ENCODE measurements around the gene AGPAT4. TPM values are rescaled to one million over a fixed set of nuclear protein-coding genes. Genes with fewer than 3 reads are reported as not detected.

Gene AGPAT4
- total and polyA plus RNA-seq, 2 donors (not counting 1 experiment from before 2014, with no cell fraction given): 4.4 to 6.1 TPM

DNA sequence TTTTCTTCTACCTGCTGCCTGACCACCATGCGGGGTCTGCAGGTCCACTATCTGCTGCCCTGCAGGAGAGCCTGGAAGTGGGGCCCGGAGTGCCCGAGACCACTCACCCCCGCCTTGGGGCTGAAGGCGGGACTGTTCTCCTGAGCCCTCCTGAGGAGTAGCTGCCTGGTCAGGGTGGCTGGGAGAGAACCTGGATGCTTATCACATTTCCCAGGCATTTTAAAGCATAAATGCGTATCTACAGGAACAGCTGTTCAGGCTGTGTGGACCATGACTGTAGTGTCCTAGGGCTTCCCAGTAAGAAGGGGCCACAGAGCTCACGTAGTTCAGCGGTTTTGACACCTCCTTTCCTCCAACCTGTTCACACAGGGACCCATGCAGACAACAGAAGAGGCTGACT, 123.3 kb downstream of the AGPAT4 start:
- Histone ChIP-seq H4K20me1 (ENCODE audit: control insufficient read depth, insufficient read depth, low read length, poor library complexity, severe bottlenecking) (no peaks in the 10 kb centered on the region), H3K4me1 (ENCODE audit: control insufficient read depth in 2 of 2, insufficient read depth in 2 of 2, low read length in 2 of 2) (no peaks in the 10 kb centered on the region), H3K27ac (ENCODE audit: low read length in 2 of 2) (no peak overlapping the region), H3K4me2 (replicated peaks; ENCODE audit: low read depth, low read length, poor library complexity, severe bottlenecking) (no peak overlapping the region), H3K27me3 (replicated peaks in 1 of 4; ENCODE audit: control extremely low read depth in 1 of 4, control insufficient read depth in 3 of 4, insufficient read depth in 4 of 4, low read length in 3 of 4) (no peaks in the 10 kb centered on the region), H3K9ac (ENCODE audit: low read length) (no peak overlapping the region), H3K36me3 (replicated peaks in 1 of 2; ENCODE audit: control extremely low read depth in 1 of 2, control insufficient read depth in 1 of 2, extremely low read depth in 1 of 2, insufficient read depth in 2 of 2, low read length in 1 of 2) (no peaks in the 10 kb centered on the region), H3K79me2 (ENCODE audit: control insufficient read depth, insufficient read depth, low read length) (no peaks in the 10 kb centered on the region), H2AFZ (ENCODE audit: insufficient read depth, low read depth, low read length, poor library complexity, severe bottlenecking) (no peak overlapping the region), H3K9me3 (ENCODE audit: control extremely low read depth in 1 of 3, control insufficient read depth in 2 of 3, insufficient read depth in 1 of 3, low read length in 2 of 3) (no peaks in the 10 kb centered on the region), H3K4me3 (ENCODE audit: control extremely low read depth in 1 of 5, extremely low read depth in 1 of 5, insufficient read depth in 1 of 5, low read depth in 2 of 5, low read length in 4 of 5) (no peak overlapping the region)
- no peak for TF ChIP-seq EZH2 (IDR thresholded peaks at IDR 0.05; ENCODE audit: borderline replicate concordance, insufficient read depth, low read depth, low read length, poor library complexity, severe bottlenecking)
- TF ChIP-seq, protein P1, sequence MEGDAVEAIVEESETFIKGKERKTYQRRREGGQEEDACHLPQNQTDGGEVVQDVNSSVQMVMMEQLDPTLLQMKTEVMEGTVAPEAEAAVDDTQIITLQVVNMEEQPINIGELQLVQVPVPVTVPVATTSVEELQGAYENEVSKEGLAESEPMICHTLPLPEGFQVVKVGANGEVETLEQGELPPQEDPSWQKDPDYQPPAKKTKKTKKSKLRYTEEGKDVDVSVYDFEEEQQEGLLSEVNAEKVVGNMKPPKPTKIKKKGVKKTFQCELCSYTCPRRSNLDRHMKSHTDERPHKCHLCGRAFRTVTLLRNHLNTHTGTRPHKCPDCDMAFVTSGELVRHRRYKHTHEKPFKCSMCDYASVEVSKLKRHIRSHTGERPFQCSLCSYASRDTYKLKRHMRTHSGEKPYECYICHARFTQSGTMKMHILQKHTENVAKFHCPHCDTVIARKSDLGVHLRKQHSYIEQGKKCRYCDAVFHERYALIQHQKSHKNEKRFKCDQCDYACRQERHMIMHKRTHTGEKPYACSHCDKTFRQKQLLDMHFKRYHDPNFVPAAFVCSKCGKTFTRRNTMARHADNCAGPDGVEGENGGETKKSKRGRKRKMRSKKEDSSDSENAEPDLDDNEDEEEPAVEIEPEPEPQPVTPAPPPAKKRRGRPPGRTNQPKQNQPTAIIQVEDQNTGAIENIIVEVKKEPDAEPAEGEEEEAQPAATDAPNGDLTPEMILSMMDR (IDR thresholded peaks at IDR 0.05): no peak
- Mint-ChIP-seq H3K27me3 (no peaks in the 10 kb centered on the region), H3K4me3 (no peak overlapping the region), H3K9me3 (ENCODE audit: insufficient read depth) (no peaks in the 10 kb centered on the region), H3K4me1 (no peaks in the 10 kb centered on the region), H3K27ac (no peak overlapping the region)
- WGBS (ENCODE audit: insufficient coverage): 87% methylated on average over 7 of the region's 8 CpGs
- DNase-seq (no peak), ATAC-seq (ENCODE audit: low read depth) (no peak)
- ChIA-PET POLR2A (no interaction called here), CTCF (interaction anchor here (5.6 kb wide), 1 partner anchor 221 kb away, joined by 38 read pairs; no protein-coding TSS in a partner anchor)
- intact Hi-C loops (cut with micrococcal nuclease): no loop called here

DNA sequence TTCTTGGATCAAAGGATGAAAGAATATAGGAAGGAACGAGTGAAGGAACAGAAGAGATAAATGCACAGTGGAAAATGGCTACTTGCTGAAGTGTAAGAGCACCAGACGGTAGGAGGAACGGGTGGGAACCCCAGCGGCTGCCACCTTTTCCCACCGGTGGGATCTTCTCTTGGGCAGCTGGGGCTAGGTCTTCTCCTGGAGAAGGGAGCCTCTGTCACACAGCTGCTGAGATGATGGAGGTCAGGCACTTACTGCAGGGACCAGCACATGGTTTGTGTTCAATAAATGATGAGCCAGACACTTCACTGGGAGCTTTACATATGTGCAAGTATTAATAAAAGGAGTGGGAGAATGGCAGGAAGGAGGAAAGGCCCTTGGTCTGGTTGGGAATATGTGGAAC, 123.7 kb downstream of the AGPAT4 start:
- CTCF ChIA-PET: interaction anchor here (5.6 kb wide), 1 partner anchor 222 kb away, joined by 38 read pairs; no protein-coding TSS in a partner anchor
- no peaks in the 10 kb centered on the region for H3K27me3 Mint-ChIP-seq
- no peak for DNase-seq
- Histone ChIP-seq H3K36me3 (replicated peaks in 1 of 2; ENCODE audit: control extremely low read depth in 1 of 2, control insufficient read depth in 1 of 2, extremely low read depth in 1 of 2, insufficient read depth in 2 of 2, low read length in 1 of 2) (no peaks in the 10 kb centered on the region), H3K4me1 (ENCODE audit: control insufficient read depth in 2 of 2, insufficient read depth in 2 of 2, low read length in 2 of 2) (no peaks in the 10 kb centered on the region), H3K4me2 (replicated peaks; ENCODE audit: low read depth, low read length, poor library complexity, severe bottlenecking) (no peak overlapping the region), H3K27me3 (replicated peaks in 1 of 4; ENCODE audit: control extremely low read depth in 1 of 4, control insufficient read depth in 3 of 4, insufficient read depth in 4 of 4, low read length in 3 of 4) (no peaks in the 10 kb centered on the region), H3K79me2 (ENCODE audit: control insufficient read depth, insufficient read depth, low read length) (no peaks in the 10 kb centered on the region), H3K27ac (ENCODE audit: low read length in 2 of 2) (no peak overlapping the region), H3K4me3 (ENCODE audit: control extremely low read depth in 1 of 5, extremely low read depth in 1 of 5, insufficient read depth in 1 of 5, low read depth in 2 of 5, low read length in 4 of 5) (no peak overlapping the region), H3K9ac (ENCODE audit: low read length) (no peak overlapping the region), H3K9me3 (ENCODE audit: control extremely low read depth in 1 of 3, control insufficient read depth in 2 of 3, insufficient read depth in 1 of 3, low read length in 2 of 3) (no peaks in the 10 kb centered on the region), H2AFZ (ENCODE audit: insufficient read depth, low read depth, low read length, poor library complexity, severe bottlenecking) (no peak overlapping the region), H4K20me1 (ENCODE audit: control insufficient read depth, insufficient read depth, low read length, poor library complexity, severe bottlenecking) (no peaks in the 10 kb centered on the region)
- POLR2A ChIA-PET: no interaction called here
- H3K4me3 Mint-ChIP-seq: no peak overlapping the region
- no peaks in the 10 kb centered on the region for H3K4me1 Mint-ChIP-seq
- no peaks in the 10 kb centered on the region for H3K9me3 Mint-ChIP-seq (ENCODE audit: insufficient read depth)
- TF ChIP-seq, protein P1 (IDR thresholded peaks at IDR 0.05): no peak
- TF ChIP-seq EZH2 (IDR thresholded peaks at IDR 0.05; ENCODE audit: borderline replicate concordance, insufficient read depth, low read depth, low read length, poor library complexity, severe bottlenecking): no peak
- no peak for ATAC-seq (ENCODE audit: low read depth)
- WGBS (ENCODE audit: insufficient coverage): 98% methylated on average over 4 of the region's 5 CpGs
- intact Hi-C loops (cut with micrococcal nuclease): no loop called here
- H3K27ac Mint-ChIP-seq: no peak overlapping the region

Measured in B cell (primary cell).